ENCODE results near the gene NUMA1. TPM values are rescaled to one million over a fixed set of nuclear protein-coding genes. Genes with fewer than 3 reads are reported as not detected.

Gene NUMA1
- total RNA-seq, 1 donor from 2014 or later: 86.0 TPM

DNA sequence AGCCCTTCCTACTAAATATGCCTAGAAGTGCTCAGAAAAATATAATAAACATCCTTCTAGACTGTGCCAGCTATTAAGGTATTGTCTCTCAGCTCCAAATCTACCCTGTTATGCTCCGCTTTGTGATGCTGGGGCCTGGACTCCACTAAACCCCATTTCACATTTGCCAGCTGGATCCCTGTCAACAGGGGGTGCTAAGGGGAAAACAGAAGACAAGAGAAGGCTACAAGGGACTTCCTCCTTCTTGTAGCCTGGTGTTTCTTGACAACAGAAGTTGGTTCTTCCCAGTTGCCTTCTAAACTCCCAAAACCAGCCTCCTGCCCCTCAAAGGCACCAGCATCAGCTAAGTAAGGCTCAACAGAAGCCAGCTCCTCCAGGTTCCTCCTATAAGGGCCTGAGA is 5.2 kb downstream of the NUMA1 start:
- intact Hi-C loops (cut with DNase I): no loop called here

DNA sequence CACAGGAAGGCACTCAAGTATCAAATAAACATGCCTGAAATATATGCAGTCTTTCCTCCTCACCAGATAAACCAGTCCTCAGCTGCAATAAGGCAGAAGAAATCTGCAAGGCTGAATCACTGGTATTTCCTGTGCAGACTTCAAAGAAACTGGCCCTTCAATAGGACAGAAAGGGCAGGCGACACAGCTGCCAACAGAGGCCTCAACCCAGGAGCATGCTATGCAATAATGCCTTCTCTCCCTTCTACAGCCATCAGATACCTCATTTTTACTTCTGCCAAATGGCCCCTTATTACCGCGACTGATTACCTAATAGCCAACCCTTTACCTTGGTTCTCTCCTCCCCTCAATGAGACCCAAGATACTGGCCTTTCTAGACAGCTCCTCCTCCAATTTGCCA is 8.0 kb downstream of the NUMA1 start:
- no peak for DNase-seq (ENCODE audit: low spot score)
- intact Hi-C loops (cut with DNase I): no loop called here

More for the DNA sequence above, 5.2 kb downstream of the NUMA1 start:
- DNase-seq (ENCODE audit: low spot score): no peak

DNA sequence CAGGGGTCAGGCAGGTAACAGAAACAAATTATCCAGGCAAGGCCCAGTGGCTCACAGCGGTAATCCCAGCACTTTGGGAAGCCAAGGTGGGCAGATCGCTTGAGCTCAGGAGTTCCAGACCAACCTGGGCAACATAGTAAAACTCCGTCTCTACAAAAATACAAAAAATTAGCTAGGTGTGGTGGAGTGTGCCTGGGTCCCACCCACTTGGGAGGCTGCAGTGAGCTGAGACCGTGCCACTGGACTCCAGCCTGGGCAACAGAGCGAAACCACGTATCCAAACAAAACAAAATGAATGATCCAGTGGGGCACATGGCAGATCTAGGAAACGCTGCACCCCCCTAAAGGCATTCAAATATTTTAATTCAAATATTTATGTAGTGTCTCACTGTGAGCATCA is 9.9 kb downstream of the NUMA1 start:
- intact Hi-C loops (cut with DNase I): loop anchor here (1.0 kb wide), 1 partner anchor 29 kb away; no protein-coding TSS in a partner anchor
- no peak for DNase-seq (ENCODE audit: low spot score)

DNA sequence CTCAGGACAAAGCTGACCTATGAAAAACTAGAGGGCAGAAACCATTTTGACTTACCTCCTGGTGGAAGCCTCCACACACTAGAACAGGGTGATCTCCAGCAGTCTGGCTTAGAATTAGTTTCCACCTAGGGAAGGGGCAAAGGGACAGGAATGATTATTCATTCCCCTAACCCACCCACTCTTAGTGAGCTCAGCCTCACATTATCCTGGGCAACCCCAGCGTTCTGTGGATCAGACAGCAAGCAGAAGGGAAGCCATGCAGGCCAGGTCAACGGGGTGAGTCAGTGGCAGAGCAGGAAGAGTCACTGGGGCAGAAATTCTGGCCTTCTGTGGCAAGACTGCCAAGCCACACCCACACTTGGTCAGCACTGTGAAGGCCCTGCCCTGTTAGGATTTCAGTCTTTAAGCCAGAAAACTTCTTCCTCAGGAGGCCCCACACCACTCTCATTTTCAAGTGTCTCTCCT is 10.5 kb downstream of the NUMA1 start:
- peak; percentile 93 for DNase-seq (ENCODE audit: low spot score)
- intact Hi-C loops (cut with DNase I): loop anchor here (1.0 kb wide), 1 partner anchor 29 kb away; no protein-coding TSS in a partner anchor

DNA sequence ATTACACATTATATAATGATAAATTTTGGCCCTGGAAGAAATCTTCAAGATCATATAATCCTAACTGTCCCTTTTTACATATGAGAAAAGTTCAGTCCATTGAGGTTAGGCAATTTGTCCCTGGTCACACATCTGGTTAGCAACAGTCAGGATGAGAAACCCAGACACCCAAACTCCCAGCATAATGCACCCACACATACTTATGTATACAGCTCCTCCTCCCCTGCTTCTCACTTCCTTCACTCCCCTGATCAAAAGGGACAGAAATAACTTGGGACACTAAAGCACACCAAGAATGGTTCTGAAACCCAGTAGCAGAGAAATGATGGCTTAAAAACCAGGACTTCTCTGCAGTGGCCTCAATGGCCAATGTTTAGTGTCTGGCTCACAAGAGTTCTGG is 11.1 kb downstream of the NUMA1 start:
- intact Hi-C loops (cut with DNase I): no loop called here

DNA sequence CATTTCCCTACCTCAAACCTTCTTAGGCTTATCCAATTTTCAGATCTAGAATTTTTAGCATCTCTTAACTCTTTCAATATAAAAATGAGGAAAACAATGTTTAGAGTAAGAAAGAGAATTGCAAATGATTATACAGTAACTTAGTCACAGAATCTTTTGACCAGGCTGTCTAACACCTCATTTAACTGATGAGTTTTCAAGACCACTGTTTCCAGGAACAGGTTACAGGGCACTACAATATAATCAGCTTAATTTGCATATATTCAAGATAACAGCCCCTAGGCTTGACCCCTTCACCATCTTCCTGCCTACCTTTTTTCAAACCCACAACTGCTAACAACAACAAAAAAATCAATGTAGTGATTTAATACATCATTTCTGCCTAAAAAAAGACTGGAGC is 12.7 kb downstream of the NUMA1 start:
- no peak for DNase-seq (ENCODE audit: low spot score)

More for the DNA sequence above, 11.1 kb downstream of the NUMA1 start:
- DNase-seq (ENCODE audit: low spot score): no peak

DNA sequence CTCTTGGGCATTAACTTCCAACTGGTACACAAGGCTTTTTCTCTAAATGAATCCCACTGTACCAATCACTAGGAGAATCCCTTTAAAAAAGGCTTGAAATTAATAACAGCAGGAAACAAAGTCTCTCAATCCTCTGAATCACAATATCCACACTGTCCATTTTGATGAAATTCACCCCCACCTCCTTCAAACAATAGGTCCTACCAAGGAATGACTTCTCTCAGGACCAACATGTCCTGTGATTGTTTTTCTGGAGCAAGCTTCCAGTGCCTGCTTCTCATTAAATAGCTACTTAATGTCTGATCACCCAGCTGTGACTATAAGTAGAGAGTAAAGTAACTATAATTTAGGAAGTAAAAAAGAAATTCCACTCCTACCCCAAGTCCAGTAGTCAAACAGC is 13.1 kb downstream of the NUMA1 start:
- no peak for DNase-seq (ENCODE audit: low spot score)
- intact Hi-C loops (cut with DNase I): loop anchor here (2.0 kb wide), 1 partner anchor 26 kb away; no protein-coding TSS in a partner anchor

More for the DNA sequence above, 12.7 kb downstream of the NUMA1 start:
- intact Hi-C loops (cut with DNase I): loop anchor here (2.0 kb wide), 1 partner anchor 27 kb away; no protein-coding TSS in a partner anchor

DNA sequence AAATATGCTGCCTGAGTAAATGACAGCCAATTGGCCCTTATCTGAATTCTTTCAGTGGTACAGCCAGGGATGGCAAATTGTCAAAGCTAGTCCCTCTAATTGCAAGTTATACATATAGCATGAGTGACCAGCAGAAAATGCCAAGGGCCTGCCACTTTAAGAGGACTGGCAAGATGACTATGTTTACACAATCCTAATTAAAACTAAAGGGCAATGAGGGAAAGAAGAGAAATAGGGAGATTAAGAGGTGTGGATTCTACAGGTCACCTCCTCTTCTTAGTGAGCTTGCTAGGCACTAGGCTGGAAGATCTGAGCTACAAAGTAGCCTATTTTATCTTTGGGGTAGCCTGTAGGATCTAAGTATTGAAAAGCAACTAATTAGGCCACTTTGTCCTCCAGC is 13.5 kb downstream of the NUMA1 start:
- no peak for DNase-seq (ENCODE audit: low spot score)
- intact Hi-C loops (cut with DNase I): loop anchor here (2.0 kb wide), 1 partner anchor 26 kb away; no protein-coding TSS in a partner anchor

DNA sequence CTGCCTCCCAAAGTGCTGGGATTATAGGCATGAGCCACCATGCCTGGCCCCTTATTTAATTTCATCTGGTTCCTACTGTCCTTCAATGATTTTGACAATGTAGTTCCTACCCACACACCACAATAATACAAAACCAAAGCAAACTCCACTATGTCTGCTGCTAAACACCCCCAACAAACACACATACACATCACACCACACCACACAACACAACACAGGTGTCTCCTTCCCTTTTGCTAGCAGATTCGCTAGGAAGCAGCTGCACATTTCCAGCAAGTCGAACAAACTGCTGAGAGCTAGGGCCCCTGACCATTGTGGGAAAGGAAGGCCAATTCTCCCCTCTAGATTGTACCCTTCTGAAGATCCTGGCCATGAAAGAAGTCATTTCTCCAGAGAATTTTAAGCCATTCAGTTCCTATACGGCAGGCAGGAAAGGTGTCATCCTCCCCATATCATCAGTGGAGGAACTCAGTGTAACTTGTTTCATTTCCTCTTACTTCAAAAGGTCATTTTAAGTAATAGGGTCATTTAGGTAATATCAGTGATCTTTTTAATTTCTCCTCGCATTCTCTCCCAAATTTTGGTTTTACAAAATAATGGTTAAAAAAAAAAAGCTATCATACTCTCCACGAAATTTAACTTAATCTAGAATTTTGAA is 18.5 kb downstream of the NUMA1 start:
- no peak for DNase-seq (ENCODE audit: low spot score)
- intact Hi-C loops (cut with DNase I): no loop called here

DNA sequence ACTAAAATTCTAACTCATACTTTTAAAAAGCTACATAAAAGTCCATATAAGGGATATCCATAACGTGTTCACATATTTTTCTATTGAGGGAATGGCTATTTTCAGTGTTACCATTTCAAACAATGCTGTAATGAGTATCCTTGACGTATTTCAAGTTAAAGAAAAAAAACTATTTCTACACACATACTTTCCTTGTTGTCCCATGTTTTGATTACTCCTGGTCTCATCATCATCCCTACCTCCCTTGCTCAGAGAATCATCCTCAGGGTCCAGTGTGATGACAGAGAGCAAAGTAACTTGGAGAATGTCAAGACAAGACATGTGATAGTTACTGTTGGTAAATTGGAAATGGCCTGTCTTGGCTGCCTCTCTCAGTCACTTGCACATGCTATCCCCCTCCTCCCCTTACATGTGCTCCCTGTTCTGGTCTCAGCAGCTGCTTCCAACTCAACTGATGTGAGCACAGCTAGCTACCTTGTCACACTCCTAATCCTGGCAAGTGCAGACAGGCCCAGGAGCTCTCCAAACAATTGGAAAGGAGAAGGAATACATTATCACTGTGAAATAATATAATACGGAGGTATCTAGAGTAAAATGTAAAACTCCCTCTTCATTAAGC is 21.8 kb downstream of the NUMA1 start:
- intact Hi-C loops (cut with DNase I): no loop called here
- no peak for DNase-seq (ENCODE audit: low spot score)

DNA sequence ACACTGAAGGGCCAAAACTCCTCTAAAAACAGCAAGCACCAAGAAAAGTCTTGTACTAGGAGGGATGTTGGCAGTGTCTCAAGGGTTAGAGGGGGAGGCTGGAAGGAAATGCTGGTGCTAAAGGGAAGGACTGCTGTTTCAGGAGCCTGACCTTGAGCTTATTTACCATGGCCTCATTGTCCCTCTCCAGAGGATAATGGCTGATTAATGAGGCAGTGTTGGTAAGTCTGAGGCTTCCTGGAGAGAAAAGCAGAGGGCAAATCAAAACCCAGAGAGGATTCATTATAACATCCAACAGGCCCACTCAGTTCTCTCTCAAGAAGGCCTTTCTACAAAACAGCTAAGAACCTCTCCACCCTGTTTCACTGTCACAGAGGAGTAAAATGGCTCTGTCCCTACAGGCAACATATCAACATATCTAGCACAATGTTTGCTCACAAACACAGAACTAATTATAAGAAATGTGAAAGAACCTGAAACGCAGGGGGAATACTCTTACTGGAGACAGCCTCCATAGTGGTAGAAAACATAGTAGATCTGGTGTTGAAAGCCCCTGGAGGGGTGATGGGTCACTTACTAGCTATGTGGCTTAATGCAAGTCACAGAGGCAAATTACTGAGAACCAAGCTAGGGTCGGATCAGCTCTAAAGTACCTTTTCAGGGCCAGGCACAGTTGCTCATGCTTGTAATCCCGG is 31.4 kb downstream of the NUMA1 start:
- no peak for DNase-seq (ENCODE audit: low spot score)
- intact Hi-C loops (cut with DNase I): no loop called here

DNA sequence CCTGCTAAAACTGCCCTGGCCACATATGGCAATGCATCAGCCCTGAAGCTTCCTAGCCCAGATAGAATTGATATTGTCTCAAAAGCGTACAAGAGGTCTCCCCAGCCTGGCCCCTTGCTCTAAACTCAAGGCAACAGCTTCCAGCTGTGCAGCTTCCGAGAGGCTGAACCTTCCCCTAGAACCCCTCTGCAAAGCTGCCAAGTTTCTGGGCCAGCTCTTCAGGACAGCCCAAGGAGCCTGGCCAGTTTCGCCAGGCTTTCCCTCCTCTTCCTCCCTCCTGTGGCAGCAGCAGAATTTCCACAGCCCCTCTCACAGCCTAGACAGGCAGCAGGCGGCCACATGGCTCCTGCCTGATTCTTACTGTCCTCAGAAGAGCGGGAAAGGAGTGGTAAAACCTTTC is 34.5 kb downstream of the NUMA1 start:
- DNase-seq (ENCODE audit: low spot score): no peak
- intact Hi-C loops (cut with DNase I): no loop called here

DNA sequence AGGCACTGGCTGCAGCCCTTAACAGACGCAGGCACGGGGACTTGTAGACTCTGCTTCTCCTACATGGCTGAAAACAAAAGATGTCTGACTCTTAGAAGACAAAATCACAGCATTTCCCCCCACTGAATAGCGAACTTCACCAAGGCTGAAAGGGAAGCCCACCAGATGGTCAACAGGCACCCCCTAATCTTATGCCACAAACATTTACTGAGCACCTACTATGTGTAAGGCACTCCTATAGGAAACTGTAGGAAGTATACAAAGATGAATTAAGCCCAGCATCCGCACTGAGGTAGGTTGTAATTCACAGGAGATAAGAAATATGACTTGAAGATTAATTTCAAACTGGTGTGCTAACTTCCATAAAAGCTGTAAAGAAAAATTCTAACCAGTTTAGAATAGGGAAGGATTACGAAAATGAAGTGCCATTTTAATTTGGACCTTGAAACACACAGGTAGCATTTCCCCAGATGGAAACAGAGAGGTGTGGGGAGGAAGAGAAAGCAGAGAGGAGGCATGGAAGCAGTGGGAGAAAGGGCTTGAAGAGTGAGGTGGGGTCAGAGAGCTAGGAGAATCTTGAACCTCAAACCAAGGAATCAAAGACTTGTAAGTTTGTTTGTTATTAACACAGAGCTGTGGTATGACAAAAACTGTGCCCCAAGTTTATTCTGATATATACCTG is 38.1 kb downstream of the NUMA1 start:
- intact Hi-C loops (cut with DNase I): loop anchor here (5.0 kb wide), 1 partner anchor 180 kb away; the partner anchor contains the start of gene INPPL1
- no peak for DNase-seq (ENCODE audit: low spot score)

DNA sequence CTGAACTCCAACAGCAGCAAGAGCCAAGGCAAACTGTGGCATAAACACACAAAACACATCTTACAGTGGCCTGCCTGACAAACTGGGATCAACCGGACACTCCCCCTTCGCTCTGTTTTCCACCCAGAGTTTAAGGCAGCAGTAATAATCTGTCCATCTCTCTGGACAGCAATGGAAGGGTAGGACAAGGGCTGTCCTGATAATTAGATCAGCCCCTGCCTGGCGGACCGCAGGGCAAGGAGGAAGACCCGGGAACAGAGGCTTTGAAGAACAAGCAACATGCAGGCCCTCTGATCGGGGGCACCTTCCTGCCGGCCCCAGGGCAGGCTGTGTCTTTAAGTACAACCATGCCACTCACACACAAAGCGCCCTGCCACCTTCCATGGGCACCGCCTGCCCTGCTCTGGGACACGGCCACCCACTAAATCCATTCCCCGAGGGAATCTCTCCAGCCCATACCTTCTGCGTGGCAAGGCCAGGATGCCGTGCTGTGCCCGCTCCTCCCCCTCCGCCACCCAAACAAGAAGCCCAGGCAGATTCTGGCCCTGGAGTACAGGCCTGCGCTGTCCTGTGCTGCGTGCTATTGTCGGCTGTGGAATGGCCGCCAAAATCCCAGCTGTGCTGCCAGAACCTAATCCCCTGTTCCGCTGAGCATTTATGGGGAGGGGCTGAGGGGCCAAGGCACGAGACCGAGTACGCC is 38.8 kb downstream of the NUMA1 start:
- intact Hi-C loops (cut with DNase I): loop anchor here (1.0 to 5.0 kb wide), 6 partner anchors 25 to 181 kb away; partner anchors contain the start of genes ANAPC15, INPPL1, LAMTOR1 and LRRC51
- DNase-seq (ENCODE audit: low spot score): peak; percentile 88

DNA sequence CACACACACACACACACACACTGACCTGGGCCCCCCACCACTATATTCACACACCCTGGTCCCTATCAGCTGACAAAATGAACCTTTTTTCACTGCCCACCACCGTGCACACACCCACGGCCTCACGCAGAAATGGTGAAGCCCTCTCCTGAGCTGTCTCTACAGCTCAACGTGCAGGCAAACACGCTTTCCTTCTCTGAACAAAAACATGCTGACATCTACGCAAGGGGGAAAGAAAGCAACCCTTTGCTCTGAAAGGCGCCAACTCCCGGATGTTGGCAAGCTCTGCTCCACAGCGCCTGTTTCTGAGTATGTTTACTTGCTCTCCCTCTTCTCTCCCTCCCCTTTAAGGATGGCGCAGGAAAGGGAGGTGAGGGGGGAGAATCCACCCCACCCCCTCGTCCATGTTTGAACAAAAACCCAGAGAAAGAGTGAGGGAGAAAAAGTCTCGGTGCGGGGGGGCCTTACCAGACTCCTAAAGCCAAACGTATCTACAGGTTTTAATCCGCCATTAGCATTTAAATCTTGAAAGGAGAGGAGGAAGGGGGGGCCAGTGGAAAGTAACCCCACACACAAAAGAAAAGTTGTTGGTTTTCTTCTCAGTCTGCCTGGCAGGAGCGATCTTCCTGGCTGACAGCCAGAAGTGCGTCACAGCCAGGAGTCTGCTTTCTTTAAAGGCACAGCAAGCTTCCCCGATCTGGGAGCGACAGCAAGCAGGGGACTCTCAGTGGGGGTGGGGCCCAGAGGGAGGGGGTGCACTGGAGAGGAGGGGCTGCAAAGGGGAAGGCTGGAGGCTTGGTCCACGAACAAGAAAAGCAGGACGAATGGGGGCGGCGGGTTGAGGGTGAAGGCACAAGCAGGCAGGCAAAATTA is 39.6 kb downstream of the NUMA1 start:
- peak; percentile 95 for DNase-seq (ENCODE audit: low spot score)
- intact Hi-C loops (cut with DNase I): loop anchor here (1.0 to 5.0 kb wide), 6 partner anchors 26 to 182 kb away; partner anchors contain the start of genes ANAPC15, INPPL1, LAMTOR1 and LRRC51

DNA sequence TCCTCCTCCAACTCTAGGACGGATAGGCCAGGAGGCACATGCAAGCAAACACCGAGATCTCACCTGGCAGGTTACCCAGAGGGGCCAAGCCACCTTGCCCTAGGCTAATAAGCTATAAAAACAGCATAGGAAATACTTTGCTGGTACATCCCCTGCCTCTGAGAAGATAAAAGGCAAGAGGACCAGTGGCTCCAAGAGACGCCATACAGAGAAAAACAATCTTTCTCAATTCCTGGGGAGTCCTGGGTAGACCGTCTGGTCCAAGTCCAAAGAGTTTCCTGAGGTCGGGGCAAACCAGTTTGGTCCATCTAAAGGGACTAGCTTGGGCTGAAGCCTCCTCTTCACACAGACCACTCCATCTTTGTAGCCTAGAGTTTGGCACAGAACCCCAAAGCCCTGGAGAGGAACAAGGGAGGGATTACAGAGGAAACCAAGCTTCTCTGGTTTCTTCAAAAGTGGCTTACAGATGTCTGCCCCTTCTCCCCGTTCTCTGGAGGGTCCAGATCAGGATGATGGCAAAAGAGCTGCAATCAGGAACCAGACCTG is 40.4 kb downstream of the NUMA1 start:
- intact Hi-C loops (cut with DNase I): loop anchor here (2.0 to 5.0 kb wide), 4 partner anchors 27 to 182 kb away; partner anchors contain the start of genes ANAPC15, INPPL1 and LAMTOR1
- DNase-seq (ENCODE audit: low spot score): no peak

DNA sequence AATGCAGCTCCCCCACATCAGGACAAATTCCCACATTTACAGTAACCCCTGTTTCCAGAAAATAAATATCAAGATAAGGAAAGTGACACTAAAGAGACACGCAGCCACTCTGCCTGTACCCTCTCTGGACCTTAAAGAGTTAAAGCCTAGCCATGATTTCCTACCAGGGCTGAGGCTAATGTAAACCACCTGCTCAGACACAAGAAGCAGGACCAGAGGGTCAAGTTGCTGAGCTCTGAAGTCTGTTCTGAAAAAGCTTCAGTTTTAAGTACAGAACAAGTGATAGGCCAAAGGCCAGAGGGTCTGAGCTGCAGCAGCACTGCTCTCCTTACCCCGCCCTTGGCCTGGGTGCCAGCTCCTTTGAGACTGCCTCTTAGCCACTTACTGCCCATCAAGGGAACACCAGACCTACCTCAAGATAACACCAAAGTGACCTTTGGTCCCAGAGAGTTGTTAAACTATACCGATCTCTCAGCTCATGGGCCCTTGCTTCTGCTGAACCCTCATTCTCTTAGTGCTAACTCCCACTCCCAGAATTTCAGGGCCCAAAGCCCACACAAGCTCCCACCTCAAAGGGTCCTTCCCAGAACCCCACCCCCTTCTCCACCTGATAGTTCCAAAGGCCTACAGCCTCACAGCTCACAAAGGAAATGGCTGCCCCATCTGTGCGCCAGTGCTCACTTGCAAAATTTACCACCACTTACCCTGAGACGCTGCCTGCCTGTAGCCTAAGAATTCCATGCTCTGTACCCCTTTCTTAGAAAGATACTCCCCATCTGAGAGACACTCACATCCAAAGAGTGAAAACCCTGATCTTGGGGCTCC is 41.1 kb downstream of the NUMA1 start:
- intact Hi-C loops (cut with DNase I): no loop called here
- no peak for DNase-seq (ENCODE audit: low spot score)

Data from cardiac septum (tissue), 1 donor.